ENCODE results near the gene CDKL5. TPM values are rescaled to one million over a fixed set of nuclear protein-coding genes. Genes with fewer than 3 reads are reported as not detected.

CDKL5 gene
- total RNA-seq, 1 experiment from 2014 or later: 1.2 TPM

DNA sequence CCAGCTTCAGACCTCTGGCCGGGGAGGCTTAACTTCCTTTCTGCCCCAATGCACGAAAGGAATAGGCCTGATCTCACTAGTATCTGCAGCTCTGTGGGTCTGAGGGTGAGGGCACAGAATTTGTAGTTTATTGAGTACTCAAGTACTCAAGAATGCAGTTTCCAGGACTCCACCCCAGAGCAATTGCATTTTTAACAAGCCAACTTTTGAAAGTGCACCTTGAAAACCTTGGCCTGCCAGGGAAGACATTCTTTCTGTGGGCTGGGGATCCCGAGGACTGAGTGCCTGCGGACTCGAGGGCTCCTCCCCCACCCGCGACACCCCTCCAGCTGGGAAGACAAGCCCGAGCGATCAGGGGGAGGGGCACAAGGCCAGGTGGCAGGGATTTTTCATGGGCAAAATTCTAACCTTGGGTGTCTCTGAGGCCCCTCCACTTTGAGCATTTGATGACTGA is 224.1 kb downstream of the CDKL5 start:
- DNase-seq (ENCODE audit: low read depth, low spot score) (no peak), ATAC-seq (no peak)
- Histone ChIP-seq H3K27ac (ENCODE audit: low read length) (no peak overlapping the region), H3K36me3 (ENCODE audit: control insufficient read depth, insufficient read depth, low read length) (no peaks in the 10 kb centered on the region), H3K9me3 (ENCODE audit: control insufficient read depth, insufficient read depth, low read depth, low read length) (no peaks in the 10 kb centered on the region), H3K4me1 (ENCODE audit: control insufficient read depth, insufficient read depth, low read length) (no peaks in the 10 kb centered on the region), H3K27me3 (ENCODE audit: control insufficient read depth, insufficient read depth, low read length) (no peaks in the 10 kb centered on the region), H3K4me3 (ENCODE audit: low read depth in 2 of 2, low read length in 2 of 2) (no peak overlapping the region)
- in situ Hi-C loops (cut with HindIII; ENCODE audit: low pct_unique_long_range_greater_than_20kb, low sequenced_read_pairs) (no loop called here), intact Hi-C loops (cut with micrococcal nuclease; ENCODE audit: unreplicated experiment) (no loop called here)
- TF ChIP-seq, protein P1, sequence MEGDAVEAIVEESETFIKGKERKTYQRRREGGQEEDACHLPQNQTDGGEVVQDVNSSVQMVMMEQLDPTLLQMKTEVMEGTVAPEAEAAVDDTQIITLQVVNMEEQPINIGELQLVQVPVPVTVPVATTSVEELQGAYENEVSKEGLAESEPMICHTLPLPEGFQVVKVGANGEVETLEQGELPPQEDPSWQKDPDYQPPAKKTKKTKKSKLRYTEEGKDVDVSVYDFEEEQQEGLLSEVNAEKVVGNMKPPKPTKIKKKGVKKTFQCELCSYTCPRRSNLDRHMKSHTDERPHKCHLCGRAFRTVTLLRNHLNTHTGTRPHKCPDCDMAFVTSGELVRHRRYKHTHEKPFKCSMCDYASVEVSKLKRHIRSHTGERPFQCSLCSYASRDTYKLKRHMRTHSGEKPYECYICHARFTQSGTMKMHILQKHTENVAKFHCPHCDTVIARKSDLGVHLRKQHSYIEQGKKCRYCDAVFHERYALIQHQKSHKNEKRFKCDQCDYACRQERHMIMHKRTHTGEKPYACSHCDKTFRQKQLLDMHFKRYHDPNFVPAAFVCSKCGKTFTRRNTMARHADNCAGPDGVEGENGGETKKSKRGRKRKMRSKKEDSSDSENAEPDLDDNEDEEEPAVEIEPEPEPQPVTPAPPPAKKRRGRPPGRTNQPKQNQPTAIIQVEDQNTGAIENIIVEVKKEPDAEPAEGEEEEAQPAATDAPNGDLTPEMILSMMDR (IDR thresholded peaks at IDR 0.05): no peak
- no peak for TF ChIP-seq TCF7L2 (IDR thresholded peaks at IDR 0.05; ENCODE audit: low read depth, low read length)
- TF ChIP-seq, protein P2, sequence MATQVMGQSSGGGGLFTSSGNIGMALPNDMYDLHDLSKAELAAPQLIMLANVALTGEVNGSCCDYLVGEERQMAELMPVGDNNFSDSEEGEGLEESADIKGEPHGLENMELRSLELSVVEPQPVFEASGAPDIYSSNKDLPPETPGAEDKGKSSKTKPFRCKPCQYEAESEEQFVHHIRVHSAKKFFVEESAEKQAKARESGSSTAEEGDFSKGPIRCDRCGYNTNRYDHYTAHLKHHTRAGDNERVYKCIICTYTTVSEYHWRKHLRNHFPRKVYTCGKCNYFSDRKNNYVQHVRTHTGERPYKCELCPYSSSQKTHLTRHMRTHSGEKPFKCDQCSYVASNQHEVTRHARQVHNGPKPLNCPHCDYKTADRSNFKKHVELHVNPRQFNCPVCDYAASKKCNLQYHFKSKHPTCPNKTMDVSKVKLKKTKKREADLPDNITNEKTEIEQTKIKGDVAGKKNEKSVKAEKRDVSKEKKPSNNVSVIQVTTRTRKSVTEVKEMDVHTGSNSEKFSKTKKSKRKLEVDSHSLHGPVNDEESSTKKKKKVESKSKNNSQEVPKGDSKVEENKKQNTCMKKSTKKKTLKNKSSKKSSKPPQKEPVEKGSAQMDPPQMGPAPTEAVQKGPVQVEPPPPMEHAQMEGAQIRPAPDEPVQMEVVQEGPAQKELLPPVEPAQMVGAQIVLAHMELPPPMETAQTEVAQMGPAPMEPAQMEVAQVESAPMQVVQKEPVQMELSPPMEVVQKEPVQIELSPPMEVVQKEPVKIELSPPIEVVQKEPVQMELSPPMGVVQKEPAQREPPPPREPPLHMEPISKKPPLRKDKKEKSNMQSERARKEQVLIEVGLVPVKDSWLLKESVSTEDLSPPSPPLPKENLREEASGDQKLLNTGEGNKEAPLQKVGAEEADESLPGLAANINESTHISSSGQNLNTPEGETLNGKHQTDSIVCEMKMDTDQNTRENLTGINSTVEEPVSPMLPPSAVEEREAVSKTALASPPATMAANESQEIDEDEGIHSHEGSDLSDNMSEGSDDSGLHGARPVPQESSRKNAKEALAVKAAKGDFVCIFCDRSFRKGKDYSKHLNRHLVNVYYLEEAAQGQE (IDR thresholded peaks at IDR 0.05; ENCODE audit: insufficient read depth in 1 of 2, low read depth in 2 of 2, low read length in 1 of 2): no peak
- TF ChIP-seq POLR2AphosphoS5 (IDR thresholded peaks at IDR 0.05; ENCODE audit: low read depth, low read length): no peak
- TF ChIP-seq SIN3A (IDR thresholded peaks at IDR 0.05; ENCODE audit: borderline replicate concordance, insufficient read depth, low read depth, low read length): no peak
- BruUV-seq (replicated peaks): no TSS peak
- ChIA-PET CTCF (no interaction called here), POLR2A (no interaction called here)

DNA sequence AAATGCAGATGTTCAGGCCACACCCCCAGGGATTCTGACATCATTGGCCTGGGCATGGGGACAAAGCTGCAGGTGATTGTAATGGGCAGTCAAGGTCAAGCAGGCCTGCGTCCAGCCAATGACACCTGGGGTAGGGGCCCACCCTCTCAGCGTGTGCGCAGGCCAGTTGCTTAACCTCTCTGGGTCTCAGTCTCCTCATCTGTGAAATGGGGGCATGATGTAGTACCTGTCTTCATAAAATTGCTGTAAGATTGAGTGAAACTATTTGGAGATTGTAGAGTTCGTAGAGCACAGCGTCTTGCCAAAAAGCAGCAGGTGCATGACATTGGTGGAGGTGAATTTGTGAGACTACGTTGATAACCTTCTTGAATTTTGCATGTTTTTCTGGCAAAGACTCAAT is 225.3 kb downstream of the CDKL5 start:
- Histone ChIP-seq H3K36me3 (ENCODE audit: control insufficient read depth, insufficient read depth, low read length) (no peaks in the 10 kb centered on the region), H3K27me3 (ENCODE audit: control insufficient read depth, insufficient read depth, low read length) (no peaks in the 10 kb centered on the region), H3K4me1 (ENCODE audit: control insufficient read depth, insufficient read depth, low read length) (no peaks in the 10 kb centered on the region), H3K27ac (ENCODE audit: low read length) (no peak overlapping the region), H3K4me3 (ENCODE audit: low read depth in 2 of 2, low read length in 2 of 2) (no peak overlapping the region), H3K9me3 (ENCODE audit: control insufficient read depth, insufficient read depth, low read depth, low read length) (no peaks in the 10 kb centered on the region)
- TF ChIP-seq, protein P1 (IDR thresholded peaks at IDR 0.05): no peak
- TF ChIP-seq TCF7L2 (IDR thresholded peaks at IDR 0.05; ENCODE audit: low read depth, low read length) (no peak), POLR2AphosphoS5 (IDR thresholded peaks at IDR 0.05; ENCODE audit: low read depth, low read length) (no peak)
- TF ChIP-seq, protein P2 (IDR thresholded peaks at IDR 0.05; ENCODE audit: insufficient read depth in 1 of 2, low read depth in 2 of 2, low read length in 1 of 2): no peak
- BruUV-seq (replicated peaks): no TSS peak
- DNase-seq (ENCODE audit: low read depth, low spot score) (no peak), ATAC-seq (no peak)
- intact Hi-C loops (cut with micrococcal nuclease; ENCODE audit: unreplicated experiment): no loop called here
- ChIA-PET CTCF (no interaction called here), POLR2A (no interaction called here)
- in situ Hi-C loops (cut with HindIII; ENCODE audit: low pct_unique_long_range_greater_than_20kb, low sequenced_read_pairs): no loop called here

Data from Panc1 (cell line).